ENCODE results near the gene ATG9B. TPM values are rescaled to one million over a fixed set of nuclear protein-coding genes. Genes with fewer than 3 reads are reported as not detected.

ATG9B gene
- total and polyA plus RNA-seq, 2 donors (not counting 1 experiment from before 2014, with no cell fraction given): 5.1 to 7.2 TPM

GRCh38 chr7:151058781-151059366, 34.6 kb upstream of the ATG9B start:
- no peaks in the 10 kb centered on the region for H3K27me3 ChIP-seq (replicated peaks in 1 of 4; ENCODE audit: control extremely low read depth in 1 of 4, control insufficient read depth in 3 of 4, insufficient read depth in 4 of 4, low read length in 3 of 4)
- peak overlapping the region; percentile 94 for H3K27ac Mint-ChIP-seq
- H2AFZ ChIP-seq (ENCODE audit: insufficient read depth, low read depth, low read length, poor library complexity, severe bottlenecking): peak overlapping the region; percentile 98
- H3K9ac ChIP-seq (ENCODE audit: low read length): peak overlapping the region; percentile 89
- intact Hi-C loops (cut with micrococcal nuclease): loop anchor here (1.0 to 5.0 kb wide), 7 partner anchors 21 to 1344 kb away; partner anchors contain the start of genes ABCB8, FASTK, REPIN1 and ZNF862
- H3K4me3 Mint-ChIP-seq: peak overlapping the region; percentile 96
- TF ChIP-seq CTCF (IDR thresholded peaks at IDR 0.05) (no peak), EZH2 (IDR thresholded peaks at IDR 0.05; ENCODE audit: borderline replicate concordance, insufficient read depth, low read depth, low read length, poor library complexity, severe bottlenecking) (no peak)
- no peaks in the 10 kb centered on the region for H3K9me3 Mint-ChIP-seq (ENCODE audit: insufficient read depth)
- H3K36me3 ChIP-seq (replicated peaks in 1 of 2; ENCODE audit: control extremely low read depth in 1 of 2, control insufficient read depth in 1 of 2, extremely low read depth in 1 of 2, insufficient read depth in 2 of 2, low read length in 1 of 2): peaks cover 0 to 1% of the 10 kb centered on the region in 2 experiments
- H3K4me3 ChIP-seq (ENCODE audit: control extremely low read depth in 1 of 5, extremely low read depth in 1 of 5, insufficient read depth in 1 of 5, low read depth in 2 of 5, low read length in 4 of 5): peak overlapping the region; percentile 67 to 90 (median 73)
- H3K4me1 ChIP-seq (ENCODE audit: control insufficient read depth in 2 of 2, insufficient read depth in 2 of 2, low read length in 2 of 2): peaks cover 23 to 40% of the 10 kb centered on the region in 2 donors
- POLR2A ChIA-PET: interaction anchor here (0.8 to 1.3 kb wide), 4 partner anchors 13 to 732 kb away, joined by 4 to 7 read pairs (median 6); partner anchors contain the start of gene ABCB8
- WGBS (ENCODE audit: insufficient coverage): 2% methylated on average over 5 of the region's 18 CpGs
- H3K4me1 Mint-ChIP-seq: peaks cover 36% of the 10 kb centered on the region
- CTCF ChIA-PET: interaction anchor here (0.6 to 1.3 kb wide), 3 partner anchors 22 to 1452 kb away, joined by 3 to 6 read pairs (median 3); partner anchors contain the start of gene FASTK
- DNase-seq (no peak), ATAC-seq (ENCODE audit: low read depth) (no peak)
- peak overlapping the region; percentile 79 to 82 for H3K27ac ChIP-seq (ENCODE audit: low read length in 2 of 2)
- H4K20me1 ChIP-seq (ENCODE audit: control insufficient read depth, insufficient read depth, low read length, poor library complexity, severe bottlenecking): peaks cover 32% of the 10 kb centered on the region
- H3K79me2 ChIP-seq (ENCODE audit: control insufficient read depth, insufficient read depth, low read length): peaks cover 37% of the 10 kb centered on the region
- H3K4me2 ChIP-seq (replicated peaks; ENCODE audit: low read depth, low read length, poor library complexity, severe bottlenecking): peak overlapping the region; percentile 100
- no peaks in the 10 kb centered on the region for H3K9me3 ChIP-seq (ENCODE audit: control extremely low read depth in 1 of 3, control insufficient read depth in 2 of 3, insufficient read depth in 1 of 3, low read length in 2 of 3)
- no peaks in the 10 kb centered on the region for H3K27me3 Mint-ChIP-seq
